OCI-LY7 (cell line): ENCODE measurements around the gene MLLT10. TPM values are rescaled to one million over a fixed set of nuclear protein-coding genes. Genes with fewer than 3 reads are reported as not detected.

ENCODE experiments used
- BruUV-seq: library from RNA; stranded (reverse); fragments of 400-500 nt; replicated peaks from 2 replicates; lab custom pipeline; 2021; lab: Mats Ljungman, UMichigan
- CTCF ChIA-PET: fragments of 300-600 bp; sonication (Branson Sonifier 250); formaldehyde crosslinking; loops from one replicate; lab custom pipeline; 2022; ENCODE audit warnings: antibody characterized with exemption; ENCODE audit not compliant: unreplicated experiment; lab: Charles Lee
- POLR2A ChIA-PET: fragments of 300-600 bp; sonication (Branson Sonifier 250); formaldehyde crosslinking; loops from one replicate; lab custom pipeline; 2022; ENCODE audit warnings: antibody characterized with exemption; lab: Charles Lee
- DNase-seq: peaks from one replicate; pipeline ENCODE4 v3.0.0-alpha.2; 2015; ENCODE audit warnings: low spot score
- H2AFZ ChIP-seq: fragments of 200-600 bp; sonication (generic), shearing (Covaris generic); 2 replicates; pipeline ENCODE4 v1.6.1; 2014; ENCODE audit warnings: mild to moderate bottlenecking, antibody characterized with exemption, low read length, moderate library complexity
- H3K27ac ChIP-seq: fragments of 200-600 bp; sonication (generic); 2 replicates; pipeline ENCODE4 v1.5.1; 2014; ENCODE audit warnings: mixed run types, low read depth, mild to moderate bottlenecking, moderate library complexity, low read length, inconsistent platforms; ENCODE audit not compliant: poor library complexity, severe bottlenecking
- H3K36me3 ChIP-seq: fragments of 200-600 bp; sonication (generic); 2 replicates; pipeline ENCODE4 v1.6.1; 2014; ENCODE audit warnings: mild to moderate bottlenecking, antibody characterized with exemption, low read length, moderate library complexity, mixed read lengths; ENCODE audit not compliant: insufficient read depth
- H3K4me1 ChIP-seq: fragments of 200-600 bp; sonication (generic); 2 replicates; pipeline ENCODE4 v1.5.1; 2014; ENCODE audit warnings: mild to moderate bottlenecking, low read length; ENCODE audit not compliant: insufficient read depth, poor library complexity, severe bottlenecking
- H3K4me2 ChIP-seq: fragments of 200-600 bp; sonication (generic); 2 replicates; pipeline ENCODE4 v1.6.1; 2014; ENCODE audit warnings: mild to moderate bottlenecking, low read length
- H3K4me3 ChIP-seq: fragments of 200-600 bp; sonication (generic); 2 replicates; pipeline ENCODE4 v1.5.1; 2014; ENCODE audit warnings: mild to moderate bottlenecking, low read depth, low read length; ENCODE audit not compliant: poor library complexity, severe bottlenecking
- H3K79me2 ChIP-seq: fragments of 200-600 bp; sonication (generic); 2 replicates; pipeline ENCODE4 v1.6.1; 2016; ENCODE audit warnings: low read depth, mild to moderate bottlenecking, low read length, moderate library complexity, mixed read lengths; ENCODE audit not compliant: insufficient read depth
- H3K9me2 ChIP-seq: fragments of 200-600 bp; sonication (generic); 2 replicates; pipeline ENCODE4 v1.6.1; 2016; ENCODE audit warnings: mild to moderate bottlenecking, low read length, mixed read lengths; ENCODE audit not compliant: insufficient read depth
- H3K9me3 ChIP-seq: fragments of 200-600 bp; sonication (generic); 2 replicates; pipeline ENCODE4 v1.6.1; 2014; ENCODE audit warnings: mild to moderate bottlenecking, mixed run types, low read length, mixed read lengths
- H4K20me1 ChIP-seq: fragments of 200-600 bp; sonication (generic); 2 replicates; pipeline ENCODE4 v1.6.1; 2014; ENCODE audit warnings: mild to moderate bottlenecking, antibody characterized with exemption, low read length, moderate library complexity, mixed read lengths; ENCODE audit not compliant: insufficient read depth
- EZH2phosphoT487 ChIP-seq: fragments of 200-600 bp; sonication (generic); IDR thresholded peaks from 2 replicates; pipeline ENCODE4 v1.6.1; 2018; ENCODE audit warnings: low read depth, borderline replicate concordance, mild to moderate bottlenecking, mixed run types, antibody characterized with exemption, low read length, moderate library complexity, mixed read lengths
- intact Hi-C: fragments of 100-400 bp; cut with micrococcal nuclease; formaldehyde crosslinking; loops from one replicate; pipeline ENCODE4 v1.10.0; 2022; ENCODE audit not compliant: unreplicated experiment
- total RNA-seq, 2 experiments: library from RNA; depleted of rRNA in 1 of 2; stranded (reverse); fragments of >200 nt in 1 of 2; shearing (Covaris generic) in 1 of 2; gene quantifications; 2 replicates each; pipeline ENCODE4 v1.2.3, GENCODE V29; 2014 to 2022
- TF ChIP-seq, protein P1 (sequence below): fragments of 200-600 bp; sonication (generic); conservative IDR thresholded peaks from 2 replicates; pipeline ENCODE4 v1.5.1; 2014; ENCODE audit warnings: mild to moderate bottlenecking, antibody characterized with exemption, low read length, moderate library complexity, mixed read lengths

The MLLT10 gene
- total RNA-seq, 2 experiments from 2014 or later, result 68.4 to 74.0 TPM

DNA sequence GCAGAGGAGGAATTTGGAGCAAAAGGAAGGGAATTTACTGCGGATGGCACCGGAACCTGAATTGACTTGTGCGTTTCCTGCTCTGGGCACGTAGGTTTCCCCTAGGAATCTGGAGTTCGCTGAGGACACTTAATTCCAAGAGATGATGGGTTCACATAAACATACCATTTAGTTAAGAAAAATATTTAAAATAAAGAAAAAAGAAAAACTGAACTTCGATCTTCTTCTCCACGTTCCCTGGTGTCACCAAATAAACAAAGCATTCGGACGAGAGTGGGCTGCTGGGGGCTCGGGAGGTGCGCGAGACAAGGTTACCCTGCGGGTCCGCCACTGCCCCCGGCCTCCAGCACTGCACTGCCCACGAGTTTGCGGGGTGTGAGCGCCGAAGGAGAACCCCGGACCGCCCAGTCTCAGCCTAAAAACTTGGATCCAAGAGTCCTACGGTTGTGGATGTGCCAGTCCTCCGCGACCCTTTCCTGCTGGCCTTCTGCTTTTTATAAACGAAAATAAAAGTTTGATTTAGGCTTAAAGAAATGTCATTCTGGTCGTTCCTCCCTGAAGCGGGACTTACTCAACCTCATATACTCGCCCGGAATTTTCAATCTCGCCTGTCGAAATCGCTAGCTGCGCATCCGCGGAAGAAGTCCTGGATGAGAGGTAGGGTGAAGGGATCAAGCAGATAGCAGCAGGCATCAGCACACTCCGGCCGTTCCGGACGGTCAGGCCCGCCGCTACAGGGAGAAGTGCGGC, 38.9 kb upstream of the MLLT10 start:
- POLR2A ChIA-PET, result no interaction called here
- Histone ChIP-seq H3K9me2 (no peaks in the 10 kb centered on the region), H3K4me1 (peaks cover 13% of the 10 kb centered on the region), H3K4me2 (peak overlapping the region; percentile 85), H3K36me3 (no peaks in the 10 kb centered on the region), H3K9me3 (no peaks in the 10 kb centered on the region), H3K79me2 (no peaks in the 10 kb centered on the region), H3K4me3 (peak overlapping the region; percentile 77), H4K20me1 (no peaks in the 10 kb centered on the region), H2AFZ (peak overlapping the region; percentile 94; the same call in 1 of the 2 replicates), H3K27ac (no peak overlapping the region)
- intact Hi-C loops, result loop anchor here (1.0 to 10.0 kb wide), 6 partner anchors 218 to 1492 kb away; no protein-coding TSS in a partner anchor
- DNase-seq, result peak; percentile 5
- CTCF ChIA-PET, result interaction anchor here (1.0 kb wide), 1 partner anchor 23 kb away, joined by 3 read pairs; no protein-coding TSS in a partner anchor
- no TSS peak for BruUV-seq
- TF ChIP-seq, protein P1, sequence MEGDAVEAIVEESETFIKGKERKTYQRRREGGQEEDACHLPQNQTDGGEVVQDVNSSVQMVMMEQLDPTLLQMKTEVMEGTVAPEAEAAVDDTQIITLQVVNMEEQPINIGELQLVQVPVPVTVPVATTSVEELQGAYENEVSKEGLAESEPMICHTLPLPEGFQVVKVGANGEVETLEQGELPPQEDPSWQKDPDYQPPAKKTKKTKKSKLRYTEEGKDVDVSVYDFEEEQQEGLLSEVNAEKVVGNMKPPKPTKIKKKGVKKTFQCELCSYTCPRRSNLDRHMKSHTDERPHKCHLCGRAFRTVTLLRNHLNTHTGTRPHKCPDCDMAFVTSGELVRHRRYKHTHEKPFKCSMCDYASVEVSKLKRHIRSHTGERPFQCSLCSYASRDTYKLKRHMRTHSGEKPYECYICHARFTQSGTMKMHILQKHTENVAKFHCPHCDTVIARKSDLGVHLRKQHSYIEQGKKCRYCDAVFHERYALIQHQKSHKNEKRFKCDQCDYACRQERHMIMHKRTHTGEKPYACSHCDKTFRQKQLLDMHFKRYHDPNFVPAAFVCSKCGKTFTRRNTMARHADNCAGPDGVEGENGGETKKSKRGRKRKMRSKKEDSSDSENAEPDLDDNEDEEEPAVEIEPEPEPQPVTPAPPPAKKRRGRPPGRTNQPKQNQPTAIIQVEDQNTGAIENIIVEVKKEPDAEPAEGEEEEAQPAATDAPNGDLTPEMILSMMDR, result no peak
- peak; percentile 65; the same call in 1 of the 2 replicates for TF ChIP-seq EZH2phosphoT487

DNA sequence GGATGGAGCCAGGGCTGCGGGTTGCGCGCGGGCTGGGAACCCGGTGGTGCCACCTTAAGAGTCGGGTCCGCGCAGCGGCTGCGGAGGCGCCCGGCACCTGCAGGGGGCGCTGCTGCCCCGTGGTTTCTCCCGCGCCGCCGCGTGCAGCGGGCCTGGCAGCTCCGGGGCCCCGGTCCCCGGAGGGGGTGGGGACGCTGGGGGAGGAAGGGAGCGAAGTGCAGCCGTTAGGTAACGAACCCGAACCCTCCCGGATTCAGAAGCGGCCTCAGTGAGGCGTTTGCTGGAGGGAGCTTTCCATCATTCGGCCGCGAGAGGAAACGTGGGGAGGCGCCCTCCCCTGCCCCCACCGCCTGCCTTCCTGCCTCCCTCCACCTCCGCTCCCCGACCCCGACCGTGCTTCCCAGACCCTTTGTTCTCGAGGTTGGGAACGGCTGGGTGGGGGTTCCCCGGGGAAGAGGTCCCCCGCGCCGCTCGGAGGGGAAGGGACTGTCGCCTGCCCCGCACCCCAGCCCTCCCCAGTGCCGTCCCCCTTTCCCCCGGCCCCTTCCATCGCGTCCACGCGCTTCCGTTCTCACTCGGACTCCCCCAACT, 38.2 kb upstream of the MLLT10 start:
- peak; percentile 87 for DNase-seq
- Histone ChIP-seq H2AFZ (peak overlapping the region; percentile 94), H3K36me3 (no peaks in the 10 kb centered on the region), H3K9me3 (no peaks in the 10 kb centered on the region), H3K4me3 (peak overlapping the region; percentile 77), H4K20me1 (no peaks in the 10 kb centered on the region), H3K27ac (peak overlapping the region; percentile 45), H3K9me2 (no peaks in the 10 kb centered on the region), H3K4me2 (peak overlapping the region; percentile 85), H3K4me1 (peaks cover 13% of the 10 kb centered on the region), H3K79me2 (no peaks in the 10 kb centered on the region)
- CTCF ChIA-PET, result interaction anchor here (0.6 to 1.0 kb wide), 2 partner anchors 23 to 1349 kb away, joined by 3 to 8 read pairs; no protein-coding TSS in a partner anchor
- POLR2A ChIA-PET, result interaction anchor here (0.6 to 0.7 kb wide), 3 partner anchors 18 to 508 kb away, joined by 4 to 5 read pairs (median 4); no protein-coding TSS in a partner anchor
- no TSS peak for BruUV-seq
- intact Hi-C loops, result loop anchor here (1.0 to 10.0 kb wide), 7 partner anchors 38 to 1491 kb away; partner anchors contain the start of gene MLLT10
- no peak for TF ChIP-seq EZH2phosphoT487
- TF ChIP-seq, protein P1, result peak; percentile 90
